MM.1S (cell line): Measurements from ENCODE around the gene PCIF1.

Source experiments
- DNase-seq: peaks from one replicate; pipeline ENCODE4 v3.0.0-alpha.2; 2015
- H2AFZ ChIP-seq: fragments of 300-600 bp; sonication (generic); 2 replicates; pipeline ENCODE4 v1.6.0; 2016; ENCODE audit warnings: antibody characterized with exemption, low read length
- H3F3A ChIP-seq: fragments of 300-600 bp; sonication (generic); 2 replicates; pipeline ENCODE4 v1.6.1; 2016; ENCODE audit warnings: mild to moderate bottlenecking, antibody characterized with exemption, low read length, moderate library complexity, mixed read lengths; ENCODE audit not compliant: insufficient read depth
- H3K27ac ChIP-seq: fragments of 300-600 bp; sonication (generic); 2 replicates; pipeline ENCODE4 v1.5.1; 2016; ENCODE audit warnings: mild to moderate bottlenecking, low read length
- H3K27me3 ChIP-seq: fragments of 300-600 bp; sonication (generic); replicated peaks from 2 replicates; pipeline ENCODE4 v1.6.0; 2016; ENCODE audit warnings: low read length; ENCODE audit not compliant: insufficient read depth
- H3K36me3 ChIP-seq: fragments of 300-600 bp; sonication (generic); replicated peaks from 2 replicates; pipeline ENCODE4 v1.6.1; 2016; ENCODE audit warnings: mild to moderate bottlenecking, low read length, mixed read lengths; ENCODE audit not compliant: insufficient read depth
- H3K4me1 ChIP-seq: fragments of 300-600 bp; sonication (generic); 2 replicates; pipeline ENCODE4 v1.6.1; 2016; ENCODE audit warnings: low read length, mixed read lengths
- H3K4me2 ChIP-seq: fragments of 300-600 bp; sonication (generic); 2 replicates; pipeline ENCODE4 v1.6.0; 2016; ENCODE audit warnings: low read depth, low read length
- H3K4me3 ChIP-seq: fragments of 300-600 bp; sonication (generic); 2 replicates; pipeline ENCODE4 v1.5.1; 2016; ENCODE audit warnings: low read length, mixed read lengths
- H3K79me2 ChIP-seq: fragments of 300-600 bp; sonication (generic); 2 replicates; pipeline ENCODE4 v1.6.1; 2016; ENCODE audit warnings: mixed run types, low read length, mixed read lengths
- H3K9ac ChIP-seq: fragments of 300-600 bp; sonication (generic); 2 replicates; pipeline ENCODE4 v1.6.1; 2016; ENCODE audit warnings: low read length, mixed read lengths
- H3K9me2 ChIP-seq: fragments of 300-600 bp; sonication (generic); replicated peaks from 2 replicates; pipeline ENCODE4 v1.6.1; 2016; ENCODE audit warnings: mild to moderate bottlenecking, low read length, mixed read lengths; ENCODE audit not compliant: insufficient read depth
- H3K9me3 ChIP-seq: fragments of 300-600 bp; sonication (generic); replicated peaks from 2 replicates; pipeline ENCODE4 v1.6.1; 2016; ENCODE audit warnings: mild to moderate bottlenecking, low read length, mixed read lengths; ENCODE audit not compliant: insufficient read depth
- H4K20me1 ChIP-seq: fragments of 300-600 bp; sonication (generic); 2 replicates; pipeline ENCODE4 v1.6.1; 2016; ENCODE audit warnings: mild to moderate bottlenecking, low read length, moderate library complexity, mixed read lengths; ENCODE audit not compliant: insufficient read depth
- CTCF ChIP-seq: fragments of 300-600 bp; sonication (generic); IDR thresholded peaks from 2 replicates; pipeline ENCODE4 v1.5.1; 2016; ENCODE audit warnings: antibody characterized with exemption, low read length, mixed read lengths
- EZH2 ChIP-seq: fragments of 300-600 bp; sonication (generic); optimal IDR thresholded peaks from 2 replicates; pipeline ENCODE3; 2017; ENCODE audit warnings: low read depth, mild to moderate bottlenecking, antibody characterized with exemption, low read length, mixed read lengths
- EZH2phosphoT487 ChIP-seq: fragments of 300-600 bp; sonication (generic); IDR thresholded peaks from 2 replicates; pipeline ENCODE4 v1.6.1; 2018; ENCODE audit warnings: antibody characterized with exemption, low read length

Gene PCIF1

GRCh38 chr20:45933266-45934045, 1.0 kb upstream of the PCIF1 start:
- peak; percentile 76 for DNase-seq
- H3K36me3 ChIP-seq = peaks cover 2% of the 10 kb centered on the region; the same call in 1 of the 2 replicates
- peak overlapping the region; percentile 93; the same call in 1 of the 2 replicates for H3K27ac ChIP-seq
- no peaks in the 10 kb centered on the region for H4K20me1 ChIP-seq
- H2AFZ ChIP-seq = peak overlapping the region; percentile 63
- H3K4me1 ChIP-seq = peaks cover 4% of the 10 kb centered on the region; the same call in 1 of the 2 replicates
- peaks cover 4% of the 10 kb centered on the region; the same call in 1 of the 2 replicates for H3F3A ChIP-seq
- H3K4me3 ChIP-seq = peak overlapping the region; percentile 97
- no peaks in the 10 kb centered on the region for H3K27me3 ChIP-seq
- TF ChIP-seq EZH2phosphoT487 = no peak
- TF ChIP-seq EZH2 = no peak
- TF ChIP-seq CTCF = peak; percentile 42
- peak overlapping the region; percentile 100; the same call in 1 of the 2 replicates for H3K9ac ChIP-seq
- H3K4me2 ChIP-seq = peak overlapping the region; percentile 87
- no peaks in the 10 kb centered on the region for H3K9me3 ChIP-seq
- H3K9me2 ChIP-seq = no peaks in the 10 kb centered on the region
- peaks cover 36% of the 10 kb centered on the region for H3K79me2 ChIP-seq

- no peaks in the 10 kb centered on the region for H3K27me3 ChIP-seq
- peak overlapping the region; percentile 63 for H2AFZ ChIP-seq
- TF ChIP-seq CTCF (no peak), EZH2 (no peak), EZH2phosphoT487 (no peak)
- peak overlapping the region; percentile 100 for H3K9ac ChIP-seq
- no peaks in the 10 kb centered on the region for H3K9me3 ChIP-seq
- H4K20me1 ChIP-seq = no peaks in the 10 kb centered on the region
- H3K4me2 ChIP-seq = peak overlapping the region; percentile 87
- H3K79me2 ChIP-seq = peaks cover 36% of the 10 kb centered on the region
- H3K9me2 ChIP-seq = no peaks in the 10 kb centered on the region
- peaks cover 4% of the 10 kb centered on the region; the same call in 1 of the 2 replicates for H3F3A ChIP-seq
- DNase-seq = peak; percentile 39
- peaks cover 4% of the 10 kb centered on the region; the same call in 1 of the 2 replicates for H3K4me1 ChIP-seq
- H3K4me3 ChIP-seq = peak overlapping the region; percentile 97
- peaks cover 2% of the 10 kb centered on the region; the same call in 1 of the 2 replicates for H3K36me3 ChIP-seq
- H3K27ac ChIP-seq = peak overlapping the region; percentile 93; the same call in 1 of the 2 replicates
Observed at GRCh38 chr20:45934046-45934585, 367 bp upstream of the PCIF1 start.

GRCh38 chr20:45935416-45936046, 1.0 kb downstream of the PCIF1 start:
- TF ChIP-seq EZH2 (no peak), EZH2phosphoT487 (no peak), CTCF (no peak)
- Histone ChIP-seq H3K36me3 (peaks cover 2% of the 10 kb centered on the region; the same call in 1 of the 2 replicates), H3K4me1 (peaks cover 4% of the 10 kb centered on the region; the same call in 1 of the 2 replicates), H3K9me2 (no peaks in the 10 kb centered on the region), H2AFZ (peak overlapping the region; percentile 64), H3K9me3 (no peaks in the 10 kb centered on the region), H3F3A (peaks cover 4% of the 10 kb centered on the region; the same call in 1 of the 2 replicates), H3K79me2 (peaks cover 36% of the 10 kb centered on the region), H4K20me1 (no peaks in the 10 kb centered on the region), H3K27ac (peak overlapping the region; percentile 11; the same call in 1 of the 2 replicates), H3K9ac (peak overlapping the region; percentile 51), H3K27me3 (no peaks in the 10 kb centered on the region), H3K4me2 (peak overlapping the region; percentile 63), H3K4me3 (peak overlapping the region; percentile 79)
- DNase-seq = no peak
